ENCODE data around the gene PDE7B.

PDE7B gene

GRCh38 chr6:135851442-135852271, at the start of gene PDE7B:
PDE7B (plus strand) TSS chr6:135851701.
- DNase-seq (ENCODE audit: low spot score) = peak; percentile 54

GRCh38 chr6:135801755-135802465, 49.6 kb upstream of the PDE7B start:
- DNase-seq (ENCODE audit: low spot score) = no peak

- DNase-seq (ENCODE audit: low spot score) = no peak
Measured at GRCh38 chr6:135810486-135810885, 41.0 kb upstream of the PDE7B start.

DNA sequence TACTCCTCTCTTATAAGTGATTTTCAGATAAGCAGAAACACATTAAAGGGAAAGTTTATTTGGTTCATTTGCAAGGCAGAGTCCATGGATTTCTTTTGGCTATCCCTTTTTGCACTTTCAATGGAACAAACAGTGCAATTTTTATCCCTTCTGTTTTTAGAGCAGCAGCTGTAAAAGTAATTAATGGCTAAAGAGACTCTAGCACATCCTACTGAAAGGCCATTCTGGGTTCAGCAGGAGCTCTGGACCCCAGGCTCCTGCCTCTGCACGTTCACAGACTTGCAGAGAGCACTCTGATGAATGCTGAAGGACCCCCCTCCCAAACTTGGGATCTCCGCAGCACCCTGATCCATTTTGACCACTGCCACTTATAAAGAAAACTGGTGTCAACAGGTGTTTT, 40.3 kb upstream of the PDE7B start:
- DNase-seq (ENCODE audit: low spot score) = no peak

DNA sequence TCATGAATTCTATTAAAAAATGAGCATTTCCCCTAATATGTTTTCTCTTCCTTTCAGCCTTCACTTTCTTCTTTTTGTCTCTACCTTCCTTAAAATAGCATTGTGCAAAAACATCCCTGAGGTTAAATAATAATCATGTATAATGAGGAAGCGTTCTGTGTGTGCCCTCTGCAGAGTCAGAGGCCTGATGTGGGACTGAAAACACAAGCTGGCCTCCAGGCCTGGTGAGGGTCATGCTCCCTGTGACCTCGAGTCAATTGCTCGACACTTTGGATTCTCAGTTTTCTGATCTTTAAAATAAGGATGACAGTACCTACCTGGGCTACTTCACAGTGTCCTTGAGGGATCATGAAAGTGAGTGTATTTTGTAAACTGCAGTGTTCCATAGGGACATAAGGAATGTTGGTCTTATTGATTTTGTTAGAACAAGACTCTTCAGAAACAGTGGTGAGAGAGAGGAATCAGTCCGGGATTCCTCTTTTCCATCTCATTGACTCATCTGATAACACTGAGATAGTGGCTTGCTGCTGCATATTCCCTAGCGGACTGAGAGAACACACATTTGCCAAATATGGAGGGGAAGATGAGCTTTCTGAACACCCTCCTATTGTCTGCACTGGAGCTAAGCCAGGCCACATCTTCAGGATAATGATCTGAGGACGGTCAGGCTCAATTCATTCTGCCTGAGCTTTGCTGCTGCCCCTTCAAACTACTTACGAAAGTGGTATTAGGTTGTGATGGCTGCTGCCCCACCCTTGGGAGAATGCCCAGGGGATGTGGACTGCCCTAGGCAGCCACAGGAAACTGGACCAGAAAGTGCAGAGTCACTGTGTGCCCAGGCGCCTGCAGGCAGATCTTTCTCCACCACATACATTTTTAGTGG, 39.6 kb upstream of the PDE7B start:
- DNase-seq (ENCODE audit: low spot score) = no peak

GRCh38 chr6:135813401-135813800, 38.1 kb upstream of the PDE7B start:
- DNase-seq (ENCODE audit: low spot score) = no peak

DNA sequence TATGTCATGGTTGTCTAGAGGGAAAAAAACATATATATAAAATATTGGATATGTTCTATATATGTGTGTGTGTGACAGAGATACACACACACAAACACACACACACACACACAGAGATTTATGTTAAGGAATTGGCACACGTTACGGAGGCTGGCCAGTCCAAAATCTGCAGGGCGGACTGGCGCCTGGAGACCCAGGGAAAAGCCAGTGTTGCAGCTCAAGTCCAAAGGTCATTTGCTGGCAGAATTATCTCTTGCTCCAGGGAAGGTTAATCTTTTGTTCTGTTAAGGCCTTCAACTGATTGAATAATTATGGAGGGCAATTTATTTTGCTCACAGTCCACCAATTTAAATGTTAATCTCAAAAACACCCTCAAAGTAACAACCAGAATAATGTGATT, 37.5 kb upstream of the PDE7B start:
- no peak for DNase-seq (ENCODE audit: low spot score)

DNA sequence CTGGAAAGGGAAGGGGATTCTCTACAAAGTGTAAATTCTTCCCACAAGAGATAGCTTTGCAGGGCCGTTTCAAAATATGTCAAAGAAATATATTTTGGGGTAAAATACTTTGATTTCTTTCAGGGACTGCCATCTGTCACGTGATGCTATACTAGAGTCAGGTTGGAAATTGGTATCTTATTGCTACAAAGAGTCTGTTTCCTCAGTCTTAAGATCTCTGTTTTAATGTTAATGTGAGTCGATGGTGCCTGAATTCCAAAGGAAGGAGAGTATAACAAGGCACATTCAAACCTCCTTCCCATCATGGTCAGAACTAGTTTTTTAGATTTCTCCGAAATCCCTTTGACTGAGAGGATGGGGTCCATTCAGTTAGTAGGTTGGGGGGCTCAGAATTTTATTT, 36.3 kb upstream of the PDE7B start:
- no peak for DNase-seq (ENCODE audit: low spot score)

DNA sequence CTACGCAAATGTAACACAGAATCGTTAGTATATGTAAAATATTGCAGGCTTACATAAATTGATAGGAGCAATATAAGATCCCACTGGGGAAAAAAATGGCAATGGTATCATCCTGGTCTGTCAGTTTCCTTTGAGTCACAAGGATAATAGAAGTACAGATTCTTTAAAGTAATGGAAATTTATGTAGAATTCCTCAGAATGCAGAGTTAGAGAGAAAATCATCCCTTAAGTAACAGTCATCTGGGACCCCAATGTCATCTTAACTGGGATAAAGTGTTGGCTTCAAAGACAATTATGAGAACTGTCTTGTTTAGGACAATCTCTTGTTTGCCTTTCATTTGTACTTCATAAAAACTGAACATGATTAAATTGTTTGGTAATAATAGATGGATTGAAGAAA, 34.5 kb upstream of the PDE7B start:
- DNase-seq (ENCODE audit: low spot score) = no peak

GRCh38 chr6:135819665-135820064, 31.8 kb upstream of the PDE7B start:
- no peak for DNase-seq (ENCODE audit: low spot score)

DNA sequence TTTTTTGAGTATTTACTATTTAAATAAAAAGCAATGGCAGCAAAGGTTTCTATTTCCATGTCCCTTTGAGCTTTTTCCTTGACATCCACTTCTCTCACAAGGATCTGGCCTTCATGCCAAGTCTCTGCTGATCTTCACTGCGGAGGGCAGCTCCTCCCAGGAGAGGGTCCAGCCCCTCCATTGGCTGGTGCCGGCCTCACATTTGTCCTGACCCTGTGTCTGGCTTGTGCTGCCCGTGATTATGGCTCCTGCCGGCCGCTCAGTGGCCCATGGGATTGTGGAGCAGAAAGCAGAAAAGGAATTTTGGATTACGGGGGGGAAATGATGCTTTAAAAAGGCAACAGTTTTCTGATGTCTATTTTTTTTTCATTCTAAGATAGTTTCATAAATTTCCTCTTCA, 31.2 kb upstream of the PDE7B start:
- DNase-seq (ENCODE audit: low spot score) = no peak

GRCh38 chr6:135823851-135824250, 27.6 kb upstream of the PDE7B start:
- no peak for DNase-seq (ENCODE audit: low spot score)

GRCh38 chr6:135826236-135826804, 25.2 kb upstream of the PDE7B start:
- no peak for DNase-seq (ENCODE audit: low spot score)

DNA sequence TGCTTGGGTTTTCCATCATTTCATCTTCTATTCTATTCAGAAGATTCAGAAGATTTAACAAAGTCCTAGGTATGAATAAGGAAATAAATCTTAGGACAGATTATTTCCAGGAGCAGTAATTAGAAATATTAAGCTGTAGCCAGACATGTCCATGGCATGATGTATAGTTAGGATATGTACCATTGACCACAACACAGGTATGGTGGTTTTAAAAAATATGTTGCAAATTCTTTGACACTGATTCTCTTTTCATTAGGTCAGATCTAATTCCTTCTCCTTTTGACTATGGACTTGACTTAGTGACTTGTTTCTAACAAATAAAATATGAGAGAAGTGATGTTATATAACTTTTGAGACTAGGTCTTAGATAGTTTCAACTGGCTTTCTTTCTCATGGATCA, 23.5 kb upstream of the PDE7B start:
- DNase-seq (ENCODE audit: low spot score) = no peak

DNA sequence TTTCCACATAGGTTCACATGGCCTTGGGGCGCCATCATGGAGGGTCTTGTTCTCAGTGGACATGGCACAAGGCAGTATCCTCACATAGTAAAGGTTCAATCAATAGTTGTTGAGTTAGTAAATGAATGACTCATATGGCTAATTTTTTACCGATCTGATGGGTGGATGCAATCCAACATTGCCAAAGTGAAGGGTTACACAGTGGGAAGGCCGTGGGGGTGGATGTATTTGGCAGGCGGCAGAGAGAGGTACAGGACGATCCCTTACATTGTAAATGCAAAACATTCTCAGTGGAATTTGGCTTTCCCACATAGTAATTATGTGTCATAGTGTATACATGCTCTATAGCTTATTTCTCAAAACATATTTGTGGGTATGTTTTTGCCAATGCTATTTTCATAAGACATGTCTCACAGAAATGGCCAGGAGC, 21.0 kb upstream of the PDE7B start:
- no peak for DNase-seq (ENCODE audit: low spot score)

GRCh38 chr6:135831016-135831415, 20.5 kb upstream of the PDE7B start:
- no peak for DNase-seq (ENCODE audit: low spot score)

DNA sequence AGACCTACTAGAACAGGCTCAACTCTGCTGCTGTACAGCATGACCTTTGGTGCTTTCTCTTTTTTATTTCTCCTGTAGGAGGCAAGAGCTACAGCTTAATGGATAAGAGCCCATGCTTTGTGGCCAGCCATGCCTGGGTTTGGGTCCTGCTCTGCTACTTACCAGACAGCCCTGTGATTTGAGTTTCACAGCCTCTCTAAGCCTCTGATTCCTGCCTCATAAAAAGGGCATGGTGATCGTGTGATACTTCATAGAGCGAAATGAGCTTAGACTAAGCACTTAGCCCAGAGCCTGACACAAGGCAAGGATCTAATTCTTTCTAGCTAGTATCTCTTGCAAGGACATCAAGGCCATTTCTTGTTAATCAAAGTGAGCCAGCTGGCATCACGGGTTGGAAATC, 19.3 kb upstream of the PDE7B start:
- DNase-seq (ENCODE audit: low spot score) = no peak

- no peak for DNase-seq (ENCODE audit: low spot score)
Measured at GRCh38 chr6:135833771-135834170, 17.7 kb upstream of the PDE7B start.

GRCh38 chr6:135837735-135838449, 13.6 kb upstream of the PDE7B start:
- no peak for DNase-seq (ENCODE audit: low spot score)

DNA sequence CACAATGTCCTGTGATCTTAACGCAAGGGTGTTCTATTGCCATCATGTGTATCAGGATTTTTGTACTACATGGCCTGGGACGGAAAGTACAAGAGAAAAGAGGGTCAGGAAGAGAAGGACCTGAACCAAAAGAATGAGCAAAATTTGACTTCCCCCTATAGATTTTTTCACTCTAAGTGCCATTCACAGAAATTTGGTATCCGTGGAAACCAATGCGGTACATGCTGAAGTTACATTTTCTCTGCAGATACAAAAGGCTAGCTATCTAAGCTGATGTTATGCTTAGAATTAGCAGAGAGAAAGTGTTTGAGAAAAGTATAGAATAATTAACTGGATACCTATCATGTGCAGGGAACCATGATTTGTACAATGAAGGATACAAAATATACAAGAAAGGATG, 12.4 kb upstream of the PDE7B start:
- DNase-seq (ENCODE audit: low spot score) = no peak

DNA sequence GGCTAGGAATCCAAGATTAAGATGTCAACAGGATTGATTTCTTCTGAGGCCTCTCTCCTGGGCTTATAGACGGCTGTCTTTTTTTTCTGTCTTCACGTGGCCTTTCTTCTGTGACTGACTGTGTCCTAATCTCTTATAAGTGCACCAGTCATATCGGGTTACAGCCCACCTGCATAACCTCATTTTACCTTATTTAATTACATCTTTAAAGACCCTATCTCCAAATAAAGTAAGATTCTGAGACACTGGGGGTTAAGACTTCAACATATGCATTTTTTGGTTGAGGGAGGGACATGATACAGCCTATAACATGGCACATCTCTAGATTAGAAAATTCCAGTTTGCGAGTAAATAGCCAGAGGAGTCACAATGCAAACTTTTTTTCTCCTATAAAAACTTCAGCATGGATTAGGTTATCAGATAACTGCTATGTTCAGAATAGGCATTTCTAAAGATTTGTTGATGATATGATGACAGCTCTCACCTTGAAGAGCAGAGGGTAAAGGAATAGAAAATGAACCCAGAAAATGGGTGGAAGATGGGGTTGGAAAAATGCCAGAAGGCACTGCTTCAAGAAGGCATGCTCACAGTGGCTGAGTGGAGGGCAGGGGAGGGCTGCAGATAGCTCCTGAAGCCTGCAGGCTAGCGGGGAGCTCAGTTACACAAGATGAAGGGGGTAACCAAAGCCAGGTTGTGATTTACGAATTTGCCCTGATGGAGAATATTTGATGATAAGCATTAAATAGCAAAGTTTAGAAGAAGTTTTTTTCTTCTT, 8.7 kb upstream of the PDE7B start:
- DNase-seq (ENCODE audit: low spot score) = no peak
